ENCODE results near the gene ADGRF4. TPM values are rescaled to one million over a fixed set of nuclear protein-coding genes. Genes with fewer than 3 reads are reported as not detected.
"Not testable (repeated sequence)": the region's sequence is repeated elsewhere in the genome, so short reads cannot be mapped to it uniquely, and the experiment has no call there.

Gene ADGRF4
- total and polyA plus RNA-seq, 2 donors (not counting 3 experiments of a cell fraction or from before 2014, with no cell fraction given): not detected

DNA sequence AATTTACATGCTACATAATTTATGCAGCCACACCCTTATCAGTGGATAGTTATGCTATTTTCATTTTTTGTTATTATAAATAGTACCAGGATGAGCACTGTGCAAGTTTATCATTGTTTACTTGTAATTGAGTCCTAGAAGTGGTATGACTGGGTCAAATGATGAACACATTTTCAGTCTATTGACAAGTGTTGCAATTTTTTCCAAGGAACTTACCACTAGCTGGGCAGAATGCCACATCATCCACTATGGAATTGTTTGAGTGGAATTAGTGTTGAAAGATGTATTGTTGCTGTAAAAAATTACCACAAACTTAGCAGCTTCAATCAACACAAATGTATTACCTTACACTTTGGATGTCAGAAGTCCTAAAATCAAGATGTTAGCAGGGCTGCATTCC lies 45.4 kb downstream of the ADGRF4 start:
- Histone ChIP-seq H2AFZ (ENCODE audit: low read depth, low read length) (no peak overlapping the region), H3K4me1 (ENCODE audit: control insufficient read depth, extremely low read depth, insufficient read depth, low read length) (no peaks in the 10 kb centered on the region), H3K27me3 (ENCODE audit: control insufficient read depth in 2 of 2, insufficient read depth in 2 of 2, low read length in 2 of 2) (no peaks in the 10 kb centered on the region), H3K36me3 (ENCODE audit: control insufficient read depth in 2 of 2, extremely low read depth in 1 of 2, insufficient read depth in 2 of 2, low read length in 2 of 2) (no peaks in the 10 kb centered on the region), H4K20me1 (replicated peaks; ENCODE audit: control insufficient read depth, extremely low read depth, insufficient read depth, low read length) (no peaks in the 10 kb centered on the region), H3K27ac (ENCODE audit: insufficient read depth, low read depth, low read length) (no peak overlapping the region), H3K4me3 (replicated peaks in 1 of 3; ENCODE audit: insufficient read depth in 1 of 3, low read depth in 1 of 3, low read length in 3 of 3) (no peak overlapping the region), H3K9me3 (replicated peaks; ENCODE audit: control insufficient read depth, insufficient read depth, low read length) (no peaks in the 10 kb centered on the region), H3K9me1 (replicated peaks; ENCODE audit: control insufficient read depth, extremely low read depth, insufficient read depth, low read length) (no peaks in the 10 kb centered on the region), H3K79me2 (ENCODE audit: control insufficient read depth, insufficient read depth, low read length) (no peaks in the 10 kb centered on the region), H3K9ac (replicated peaks; ENCODE audit: extremely low read depth, insufficient read depth, low read length) (no peak overlapping the region), H3K4me2 (ENCODE audit: insufficient read depth, low read length) (no peak overlapping the region)
- TF ChIP-seq FOS (IDR thresholded peaks at IDR 0.05; ENCODE audit: borderline replicate concordance, insufficient read depth, low read length) (no peak), GATA2 (IDR thresholded peaks at IDR 0.05; ENCODE audit: insufficient read depth, insufficient read length, low read depth, low read length) (no peak), POLR2AphosphoS5 (IDR thresholded peaks at IDR 0.05; ENCODE audit: insufficient read depth, low read depth, low read length) (no peak), JUN (IDR thresholded peaks at IDR 0.05; ENCODE audit: borderline replicate concordance, insufficient read depth, insufficient read length, low read depth) (no peak), MYC (IDR thresholded peaks at IDR 0.05; ENCODE audit: low read depth, low read length) (no peak), POLR2A (IDR thresholded peaks at IDR 0.05; ENCODE audit: low read depth, low read length) (no peak), EZH2 (IDR thresholded peaks at IDR 0.05; ENCODE audit: borderline replicate concordance, low read depth, low read length, severe bottlenecking) (no peak)
- TF ChIP-seq, protein P1, sequence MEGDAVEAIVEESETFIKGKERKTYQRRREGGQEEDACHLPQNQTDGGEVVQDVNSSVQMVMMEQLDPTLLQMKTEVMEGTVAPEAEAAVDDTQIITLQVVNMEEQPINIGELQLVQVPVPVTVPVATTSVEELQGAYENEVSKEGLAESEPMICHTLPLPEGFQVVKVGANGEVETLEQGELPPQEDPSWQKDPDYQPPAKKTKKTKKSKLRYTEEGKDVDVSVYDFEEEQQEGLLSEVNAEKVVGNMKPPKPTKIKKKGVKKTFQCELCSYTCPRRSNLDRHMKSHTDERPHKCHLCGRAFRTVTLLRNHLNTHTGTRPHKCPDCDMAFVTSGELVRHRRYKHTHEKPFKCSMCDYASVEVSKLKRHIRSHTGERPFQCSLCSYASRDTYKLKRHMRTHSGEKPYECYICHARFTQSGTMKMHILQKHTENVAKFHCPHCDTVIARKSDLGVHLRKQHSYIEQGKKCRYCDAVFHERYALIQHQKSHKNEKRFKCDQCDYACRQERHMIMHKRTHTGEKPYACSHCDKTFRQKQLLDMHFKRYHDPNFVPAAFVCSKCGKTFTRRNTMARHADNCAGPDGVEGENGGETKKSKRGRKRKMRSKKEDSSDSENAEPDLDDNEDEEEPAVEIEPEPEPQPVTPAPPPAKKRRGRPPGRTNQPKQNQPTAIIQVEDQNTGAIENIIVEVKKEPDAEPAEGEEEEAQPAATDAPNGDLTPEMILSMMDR (IDR thresholded peaks at IDR 0.05; ENCODE audit: extremely low read depth in 1 of 2, insufficient read depth in 1 of 2, low read depth in 1 of 2, low read length in 2 of 2): no peak
- CTCF ChIA-PET: no interaction called here
- BruUV-seq (replicated peaks): no TSS peak
- DNase-seq (ENCODE audit: low read depth, low spot score) (no peak), FAIRE-seq (no peak)
- intact Hi-C loops (cut with micrococcal nuclease): no loop called here
- POLR2A ChIA-PET: no interaction called here
- dilution Hi-C loops (cut with MboI; ENCODE audit: extremely low pct_ligation_motif_present, low sequenced_read_pairs): no loop called here

DNA sequence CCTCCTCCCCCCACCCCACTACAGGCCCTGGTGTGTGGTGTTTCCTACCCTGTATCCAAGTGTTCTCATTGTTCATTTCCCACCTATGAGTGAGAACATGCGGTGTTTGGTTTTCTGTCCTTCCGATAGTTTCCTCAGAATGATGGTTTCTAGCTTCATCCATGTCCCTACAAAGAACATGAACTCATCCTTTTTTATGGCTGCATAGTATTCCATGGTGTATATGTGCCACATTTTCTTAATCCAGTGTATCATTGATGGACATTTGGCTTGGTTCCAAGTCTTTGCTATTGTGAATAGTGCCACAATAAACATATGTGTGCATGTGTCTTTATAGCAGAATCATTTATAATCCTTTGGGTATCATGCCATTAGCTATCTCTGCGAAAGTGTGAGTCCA lies 46.9 kb downstream of the ADGRF4 start:
- H3K4me3 ChIP-seq (replicated peaks in 1 of 3; ENCODE audit: insufficient read depth in 1 of 3, low read depth in 1 of 3, low read length in 3 of 3); CTCF ChIA-PET; H4K20me1 ChIP-seq (replicated peaks; ENCODE audit: control insufficient read depth, extremely low read depth, insufficient read depth, low read length); H3K9ac ChIP-seq (replicated peaks; ENCODE audit: extremely low read depth, insufficient read depth, low read length); FAIRE-seq; dilution Hi-C loops (cut with MboI; ENCODE audit: extremely low pct_ligation_motif_present, low sequenced_read_pairs); H3K27me3 ChIP-seq (ENCODE audit: control insufficient read depth in 2 of 2, insufficient read depth in 2 of 2, low read length in 2 of 2); H2AFZ ChIP-seq (ENCODE audit: low read depth, low read length); POLR2A ChIA-PET; H3K9me3 ChIP-seq (replicated peaks; ENCODE audit: control insufficient read depth, insufficient read depth, low read length); intact Hi-C loops (cut with micrococcal nuclease); H3K4me1 ChIP-seq (ENCODE audit: control insufficient read depth, extremely low read depth, insufficient read depth, low read length); H3K9me1 ChIP-seq (replicated peaks; ENCODE audit: control insufficient read depth, extremely low read depth, insufficient read depth, low read length); H3K4me2 ChIP-seq (ENCODE audit: insufficient read depth, low read length); H3K27ac ChIP-seq (ENCODE audit: insufficient read depth, low read depth, low read length); DNase-seq (ENCODE audit: low read depth, low spot score); H3K36me3 ChIP-seq (ENCODE audit: control insufficient read depth in 2 of 2, extremely low read depth in 1 of 2, insufficient read depth in 2 of 2, low read length in 2 of 2); BruUV-seq (replicated peaks); H3K79me2 ChIP-seq (ENCODE audit: control insufficient read depth, insufficient read depth, low read length): not testable (repeated sequence)

Measured in endothelial cell of umbilical vein (primary cell).